ENCODE results near the gene GRIK5.

Gene GRIK5

GRCh38 chr19:41999878-42000208, 70.2 kb downstream of the GRIK5 start:
- no peak for TF ChIP-seq CTCF (IDR thresholded peaks at IDR 0.05)
- no peak overlapping the region for H3K4me3 ChIP-seq
- H3K27ac ChIP-seq: no peak overlapping the region
- no peak for DNase-seq (ENCODE audit: low spot score)

- peak overlapping the region; percentile 33 for H3K4me3 ChIP-seq
- DNase-seq (ENCODE audit: low spot score): no peak
- TF ChIP-seq CTCF (IDR thresholded peaks at IDR 0.05): no peak
- no peak overlapping the region for H3K27ac ChIP-seq
Observed at GRCh38 chr19:41999071-41999877, 70.7 kb downstream of the GRIK5 start.

- TF ChIP-seq CTCF (IDR thresholded peaks at IDR 0.05): no peak
- H3K4me3 ChIP-seq: peak overlapping the region; percentile 33
- H3K27ac ChIP-seq: no peak overlapping the region
- DNase-seq (ENCODE audit: low spot score): peak; percentile 41
Observed at GRCh38 chr19:41998246-41999020, 71.6 kb downstream of the GRIK5 start.

GRCh38 chr19:41997851-41998229, 72.2 kb downstream of the GRIK5 start:
- no peak overlapping the region for H3K4me3 ChIP-seq
- H3K27ac ChIP-seq: no peak overlapping the region
- TF ChIP-seq CTCF (IDR thresholded peaks at IDR 0.05): no peak
- DNase-seq (ENCODE audit: low spot score): no peak

GRCh38 chr19:41997121-41997850, 72.7 kb downstream of the GRIK5 start:
- no peak for TF ChIP-seq CTCF (IDR thresholded peaks at IDR 0.05)
- Histone ChIP-seq H3K4me3 (no peak overlapping the region), H3K27ac (no peak overlapping the region)
- DNase-seq (ENCODE audit: low spot score): peak; percentile 58

- no peak for DNase-seq (ENCODE audit: low spot score)
- H3K27ac ChIP-seq: no peak overlapping the region
- no peak overlapping the region for H3K4me3 ChIP-seq
- TF ChIP-seq CTCF (IDR thresholded peaks at IDR 0.05): no peak
Observed at GRCh38 chr19:41995959-41996797, 73.8 kb downstream of the GRIK5 start.
